NT2/D1 (cell line): ENCODE data around the gene GBF1.

Experiments used
- DNase-seq: peaks from one replicate; pipeline ENCODE4 v3.0.0-alpha.2; 2011; ENCODE audit warnings: low read depth, low spot score
- H3K27me3 ChIP-seq: 2 replicates; pipeline ENCODE4 v1.6.0; 2011; ENCODE audit warnings: mild to moderate bottlenecking; ENCODE audit not compliant: insufficient read length, insufficient read depth
- H3K36me3 ChIP-seq: 2 replicates; pipeline ENCODE4 v1.6.1; 2011; ENCODE audit warnings: mild to moderate bottlenecking, low read length, mixed read lengths; ENCODE audit not compliant: insufficient read depth, insufficient read length
- H3K4me1 ChIP-seq: 2 replicates; pipeline ENCODE4 v1.5.1; 2011; ENCODE audit not compliant: insufficient read depth, insufficient read length
- H3K4me3 ChIP-seq: 2 replicates; pipeline ENCODE4 v1.5.1; 2011; ENCODE audit warnings: low read depth; ENCODE audit not compliant: insufficient read length
- H3K9ac ChIP-seq: 2 replicates; pipeline ENCODE4 v1.6.0; 2011; ENCODE audit warnings: low read depth; ENCODE audit not compliant: insufficient read length
- H3K9me3 ChIP-seq: 2 replicates; pipeline ENCODE4 v1.5.1; 2011; ENCODE audit warnings: mild to moderate bottlenecking, low read length; ENCODE audit not compliant: insufficient read depth
- SUZ12 ChIP-seq: IDR thresholded peaks from 2 replicates; pipeline ENCODE4 v1.6.1; 2011; ENCODE audit not compliant: insufficient read length, insufficient read depth; ENCODE audit errors: extremely low read depth
- YY1 ChIP-seq: IDR thresholded peaks from 2 replicates; pipeline ENCODE4 v1.6.1; 2011; ENCODE audit not compliant: insufficient read length, insufficient read depth
- ZNF274 ChIP-seq: IDR thresholded peaks from 2 replicates; pipeline ENCODE4 v1.6.1; 2011; ENCODE audit warnings: mild to moderate bottlenecking, low read depth, low read length

GBF1 gene

DNA sequence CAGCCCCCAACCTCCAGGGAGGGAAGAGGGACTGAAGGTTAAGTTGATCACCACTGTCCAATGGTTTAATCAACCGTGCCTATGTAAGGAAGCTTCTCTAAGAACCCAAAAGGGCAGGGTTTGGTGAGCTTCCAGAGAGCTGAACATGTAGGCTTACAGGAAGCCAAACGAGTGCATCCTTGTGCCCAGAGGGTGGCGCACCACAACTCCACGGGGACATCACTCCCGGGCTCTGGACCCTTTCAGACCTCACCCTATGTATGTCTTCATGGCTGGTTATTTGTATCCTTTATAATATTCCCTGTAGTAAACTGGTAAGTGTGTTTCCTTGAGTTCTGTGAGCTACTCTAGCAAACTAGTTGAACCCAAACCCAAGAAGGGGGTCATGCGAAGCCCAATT, 138.7 kb downstream of the GBF1 start:
- H3K4me3 ChIP-seq = no peak overlapping the region
- H3K9ac ChIP-seq = no peak overlapping the region
- H3K9me3 ChIP-seq = no peaks in the 10 kb centered on the region
- peaks cover 36% of the 10 kb centered on the region for H3K36me3 ChIP-seq
- H3K4me1 ChIP-seq = no peaks in the 10 kb centered on the region
- DNase-seq = no peak
- H3K27me3 ChIP-seq = no peaks in the 10 kb centered on the region
- TF ChIP-seq ZNF274 (no peak), YY1 (no peak), SUZ12 (no peak)

- no peaks in the 10 kb centered on the region for H3K4me1 ChIP-seq
- no peaks in the 10 kb centered on the region for H3K27me3 ChIP-seq
- no peak overlapping the region for H3K4me3 ChIP-seq
- H3K9me3 ChIP-seq = no peaks in the 10 kb centered on the region
- H3K9ac ChIP-seq = no peak overlapping the region
- DNase-seq = no peak
- peaks cover 28% of the 10 kb centered on the region for H3K36me3 ChIP-seq
- no peak for TF ChIP-seq SUZ12
- no peak for TF ChIP-seq YY1
- TF ChIP-seq ZNF274 = no peak
Measured at GRCh38 chr10:102384606-102385429, 139.5 kb downstream of the GBF1 start.

DNA sequence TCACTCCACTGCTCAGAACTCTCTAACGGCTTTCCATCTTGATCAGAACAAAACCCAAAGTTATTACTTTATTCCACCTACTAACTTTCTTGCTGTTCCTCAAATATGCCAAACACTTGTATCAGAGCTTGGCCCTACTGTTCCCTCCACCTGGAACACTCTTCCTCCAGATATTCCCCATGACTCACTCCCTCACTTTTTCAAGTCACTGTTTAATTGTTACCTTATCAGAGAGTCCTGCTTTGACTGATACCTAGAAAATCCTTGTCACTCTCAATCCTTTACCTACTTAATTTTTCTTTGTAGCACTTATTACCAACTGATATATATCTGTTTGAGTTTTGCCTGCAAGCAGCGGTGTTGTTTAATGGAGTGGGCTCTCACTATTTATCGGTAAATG, 144.6 kb downstream of the GBF1 start:
- TF ChIP-seq YY1 = no peak
- TF ChIP-seq ZNF274 = no peak
- TF ChIP-seq SUZ12 = no peak
- no peak for DNase-seq
- Histone ChIP-seq H3K4me1 (peaks cover 5% of the 10 kb centered on the region), H3K36me3 (no peaks in the 10 kb centered on the region), H3K4me3 (no peak overlapping the region), H3K9ac (no peak overlapping the region), H3K27me3 (peaks cover 4% of the 10 kb centered on the region), H3K9me3 (no peaks in the 10 kb centered on the region)

DNA sequence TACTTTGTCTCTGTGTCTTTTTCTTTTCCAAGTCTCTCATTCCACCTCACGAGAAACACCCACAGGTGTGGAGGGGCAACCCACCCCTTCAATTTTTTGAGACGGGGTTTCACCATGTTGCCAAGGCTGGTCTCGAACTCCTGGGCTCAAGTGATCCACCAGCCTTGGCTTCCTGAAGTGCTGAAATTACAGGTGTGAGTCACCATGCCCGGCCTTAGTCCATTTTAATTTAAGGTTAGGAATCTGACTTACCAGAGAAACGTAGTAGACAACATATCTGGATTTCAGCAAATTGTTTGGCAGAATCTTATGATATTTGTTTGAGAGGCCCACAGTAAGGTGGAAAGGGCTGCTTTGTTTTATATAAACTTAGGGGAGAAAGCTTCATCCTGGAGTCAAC, 147.0 kb downstream of the GBF1 start:
- H3K4me1 ChIP-seq = peaks cover 15% of the 10 kb centered on the region
- TF ChIP-seq ZNF274 (no peak), SUZ12 (no peak), YY1 (no peak)
- peaks cover 4% of the 10 kb centered on the region for H3K27me3 ChIP-seq
- H3K9ac ChIP-seq = no peak overlapping the region
- H3K9me3 ChIP-seq = no peaks in the 10 kb centered on the region
- no peak for DNase-seq
- peaks cover 11% of the 10 kb centered on the region for H3K36me3 ChIP-seq
- H3K4me3 ChIP-seq = no peak overlapping the region

- Histone ChIP-seq H3K4me1 (peaks cover 15% of the 10 kb centered on the region), H3K27me3 (peaks cover 4% of the 10 kb centered on the region), H3K9me3 (no peaks in the 10 kb centered on the region), H3K36me3 (peaks cover 23% of the 10 kb centered on the region), H3K4me3 (peak overlapping the region; percentile 74), H3K9ac (peak overlapping the region; percentile 54)
- TF ChIP-seq YY1 (no peak), ZNF274 (no peak), SUZ12 (no peak)
- DNase-seq = peak; percentile 59
Measured at GRCh38 chr10:102393411-102394078, 148.2 kb downstream of the GBF1 start.

DNA sequence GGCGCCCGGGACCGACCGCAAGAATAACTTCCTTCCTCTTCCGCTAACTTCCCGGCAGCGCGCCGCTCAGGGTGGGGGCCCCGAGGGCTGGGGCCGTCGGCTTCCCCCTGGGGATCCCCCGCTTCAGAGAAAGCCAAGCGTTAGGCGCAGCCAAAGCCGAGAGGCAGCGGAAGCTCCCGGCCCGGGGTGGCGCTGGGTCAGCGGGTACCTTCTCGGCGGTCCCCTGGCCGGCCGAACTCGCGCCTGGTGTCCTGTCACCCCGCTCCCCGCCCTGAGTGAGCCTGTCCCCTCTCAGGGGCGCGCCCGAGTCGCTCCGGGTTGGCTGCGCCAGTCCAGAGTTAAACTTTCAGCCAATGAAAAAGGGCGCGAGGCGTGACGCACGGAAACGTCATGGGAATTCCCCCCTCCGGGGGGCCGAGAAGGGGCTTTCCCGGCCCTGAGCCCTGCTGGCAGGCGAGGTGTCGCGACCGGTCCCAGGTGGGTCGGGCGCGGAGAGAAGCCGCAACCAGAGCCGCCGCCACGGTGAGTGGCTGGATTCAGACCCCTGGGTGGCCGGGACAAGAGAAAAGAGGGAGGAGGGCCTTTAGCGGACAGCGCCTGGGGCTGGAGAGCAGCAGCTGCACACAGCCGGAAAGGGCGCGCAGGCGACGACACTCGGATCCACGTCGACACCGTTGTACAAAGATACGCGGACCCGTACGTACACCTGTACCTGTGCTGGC, 148.9 kb downstream of the GBF1 start:
- Histone ChIP-seq H3K9me3 (no peaks in the 10 kb centered on the region), H3K4me1 (peaks cover 15% of the 10 kb centered on the region), H3K27me3 (peaks cover 4% of the 10 kb centered on the region), H3K9ac (peak overlapping the region; percentile 92), H3K4me3 (peak overlapping the region; percentile 74), H3K36me3 (peaks cover 26% of the 10 kb centered on the region)
- DNase-seq = peak; percentile 54
- TF ChIP-seq ZNF274 (no peak), YY1 (no peak)
